HepG2 (cell line): ENCODE measurements around the gene MSMP.

Experiments used
- EP300 ChIP-seq, 3 experiments: sonication (generic) in 1 of 3; formaldehyde crosslinking in 1 of 3; IDR thresholded peaks; 2 replicates each; pipeline versions ENCODE4 v1.5.1 to v1.6.1; 2011 to 2020; ENCODE audit warnings: low read depth in 2 of 3, low read length in 2 of 3, borderline replicate concordance in 1 of 3, improper control_type of control experiment in 1 of 3, mild to moderate bottlenecking in 1 of 3, missing genetic modification reagents in 1 of 3, moderate library complexity in 1 of 3
- EZH2 ChIP-seq: conservative IDR thresholded peaks from 2 replicates; pipeline ENCODE4 v1.6.1; 2012; ENCODE audit warnings: mild to moderate bottlenecking, low read depth, low read length, moderate library complexity
- MNT ChIP-seq: fragments of 450-650 bp; IDR thresholded peaks from 2 replicates; pipeline ENCODE4 v1.6.1; 2016
- MYNN ChIP-seq: sonication (generic); formaldehyde crosslinking; IDR thresholded peaks from 2 replicates; pipeline ENCODE4 v1.4.0; 2020; ENCODE audit warnings: mild to moderate bottlenecking, low read depth, missing genetic modification reagents
- PAF1 ChIP-seq: IDR thresholded peaks from 2 replicates; pipeline ENCODE4 v1.6.1; 2016; ENCODE audit warnings: missing genetic modification reagents, missing compliant biosample characterization
- RBFOX2 ChIP-seq: fragments of 200-400 bp; formaldehyde crosslinking; IDR thresholded peaks from 2 replicates; pipeline ENCODE4 v1.6.1; 2017; ENCODE audit warnings: low read depth, mild to moderate bottlenecking, low read length
- RFXANK ChIP-seq: IDR thresholded peaks from 2 replicates; pipeline ENCODE4 v1.6.1; 2016
- ZNF562 ChIP-seq: sonication (generic); formaldehyde crosslinking; IDR thresholded peaks from 2 replicates; pipeline ENCODE4 v1.8.0; 2022; ENCODE audit warnings: missing genetic modification reagents, borderline replicate concordance
- TF ChIP-seq, protein P1 (sequence below): sonication (generic); formaldehyde crosslinking; conservative IDR thresholded peaks from 2 replicates; pipeline ENCODE4 v1.4.0; 2020; ENCODE audit warnings: missing genetic modification reagents
- TF ChIP-seq, protein P2 (sequence below): sonication (generic); formaldehyde crosslinking; IDR thresholded peaks from 2 replicates; pipeline ENCODE4 v1.8.1; 2023; ENCODE audit warnings: mild to moderate bottlenecking, missing genetic modification reagents
- TF ChIP-seq, protein P3 (sequence below): sonication (generic); formaldehyde crosslinking; IDR thresholded peaks from 2 replicates; pipeline ENCODE4 v1.5.0; 2020; ENCODE audit warnings: mild to moderate bottlenecking, missing genetic modification reagents, moderate library complexity

DNA sequence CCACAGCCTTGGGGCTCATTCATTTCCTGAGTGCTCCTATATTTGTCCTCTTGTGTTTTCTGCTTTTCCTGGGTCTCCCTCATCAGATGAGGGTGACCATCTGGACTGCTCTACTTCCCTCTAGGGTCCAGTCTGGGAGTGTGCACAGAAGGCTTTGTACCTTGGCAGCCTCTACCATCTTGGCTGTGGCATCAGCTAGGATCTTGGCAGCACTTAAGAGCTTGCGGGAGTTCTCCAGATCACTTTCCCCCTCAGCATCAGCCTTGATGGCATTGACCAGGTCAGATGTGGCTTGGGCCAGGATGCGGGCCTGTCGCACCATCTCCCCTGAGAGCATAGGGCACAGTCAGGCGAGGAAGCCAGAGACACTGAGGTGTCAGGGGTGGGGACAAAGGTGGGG lies 37.8 kb downstream of the MSMP start:
- TF ChIP-seq, protein P1, sequence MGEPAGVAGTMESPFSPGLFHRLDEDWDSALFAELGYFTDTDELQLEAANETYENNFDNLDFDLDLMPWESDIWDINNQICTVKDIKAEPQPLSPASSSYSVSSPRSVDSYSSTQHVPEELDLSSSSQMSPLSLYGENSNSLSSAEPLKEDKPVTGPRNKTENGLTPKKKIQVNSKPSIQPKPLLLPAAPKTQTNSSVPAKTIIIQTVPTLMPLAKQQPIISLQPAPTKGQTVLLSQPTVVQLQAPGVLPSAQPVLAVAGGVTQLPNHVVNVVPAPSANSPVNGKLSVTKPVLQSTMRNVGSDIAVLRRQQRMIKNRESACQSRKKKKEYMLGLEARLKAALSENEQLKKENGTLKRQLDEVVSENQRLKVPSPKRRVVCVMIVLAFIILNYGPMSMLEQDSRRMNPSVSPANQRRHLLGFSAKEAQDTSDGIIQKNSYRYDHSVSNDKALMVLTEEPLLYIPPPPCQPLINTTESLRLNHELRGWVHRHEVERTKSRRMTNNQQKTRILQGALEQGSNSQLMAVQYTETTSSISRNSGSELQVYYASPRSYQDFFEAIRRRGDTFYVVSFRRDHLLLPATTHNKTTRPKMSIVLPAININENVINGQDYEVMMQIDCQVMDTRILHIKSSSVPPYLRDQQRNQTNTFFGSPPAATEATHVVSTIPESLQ, result no peak
- TF ChIP-seq RFXANK (CRISPR knock-in tag), result no peak
- no peak for TF ChIP-seq MNT
- no peak for TF ChIP-seq EZH2
- no peak for TF ChIP-seq MYNN (CRISPR knock-in tag)
- TF ChIP-seq RBFOX2, result no peak
- TF ChIP-seq, protein P2, sequence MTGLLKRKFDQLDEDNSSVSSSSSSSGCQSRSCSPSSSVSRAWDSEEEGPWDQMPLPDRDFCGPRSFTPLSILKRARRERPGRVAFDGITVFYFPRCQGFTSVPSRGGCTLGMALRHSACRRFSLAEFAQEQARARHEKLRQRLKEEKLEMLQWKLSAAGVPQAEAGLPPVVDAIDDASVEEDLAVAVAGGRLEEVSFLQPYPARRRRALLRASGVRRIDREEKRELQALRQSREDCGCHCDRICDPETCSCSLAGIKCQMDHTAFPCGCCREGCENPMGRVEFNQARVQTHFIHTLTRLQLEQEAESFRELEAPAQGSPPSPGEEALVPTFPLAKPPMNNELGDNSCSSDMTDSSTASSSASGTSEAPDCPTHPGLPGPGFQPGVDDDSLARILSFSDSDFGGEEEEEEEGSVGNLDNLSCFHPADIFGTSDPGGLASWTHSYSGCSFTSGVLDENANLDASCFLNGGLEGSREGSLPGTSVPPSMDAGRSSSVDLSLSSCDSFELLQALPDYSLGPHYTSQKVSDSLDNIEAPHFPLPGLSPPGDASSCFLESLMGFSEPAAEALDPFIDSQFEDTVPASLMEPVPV, result no peak
- TF ChIP-seq PAF1, result no peak
- TF ChIP-seq, protein P3, sequence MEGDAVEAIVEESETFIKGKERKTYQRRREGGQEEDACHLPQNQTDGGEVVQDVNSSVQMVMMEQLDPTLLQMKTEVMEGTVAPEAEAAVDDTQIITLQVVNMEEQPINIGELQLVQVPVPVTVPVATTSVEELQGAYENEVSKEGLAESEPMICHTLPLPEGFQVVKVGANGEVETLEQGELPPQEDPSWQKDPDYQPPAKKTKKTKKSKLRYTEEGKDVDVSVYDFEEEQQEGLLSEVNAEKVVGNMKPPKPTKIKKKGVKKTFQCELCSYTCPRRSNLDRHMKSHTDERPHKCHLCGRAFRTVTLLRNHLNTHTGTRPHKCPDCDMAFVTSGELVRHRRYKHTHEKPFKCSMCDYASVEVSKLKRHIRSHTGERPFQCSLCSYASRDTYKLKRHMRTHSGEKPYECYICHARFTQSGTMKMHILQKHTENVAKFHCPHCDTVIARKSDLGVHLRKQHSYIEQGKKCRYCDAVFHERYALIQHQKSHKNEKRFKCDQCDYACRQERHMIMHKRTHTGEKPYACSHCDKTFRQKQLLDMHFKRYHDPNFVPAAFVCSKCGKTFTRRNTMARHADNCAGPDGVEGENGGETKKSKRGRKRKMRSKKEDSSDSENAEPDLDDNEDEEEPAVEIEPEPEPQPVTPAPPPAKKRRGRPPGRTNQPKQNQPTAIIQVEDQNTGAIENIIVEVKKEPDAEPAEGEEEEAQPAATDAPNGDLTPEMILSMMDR (CRISPR knock-in tag), result no peak
- no peak for TF ChIP-seq EP300 (IDR thresholded peaks at IDR 0.05; ENCODE audit: low read depth in 2 of 2, low read length in 2 of 2)
- no peak for TF ChIP-seq EP300 (CRISPR knock-in tag; IDR thresholded peaks at IDR 0.05; ENCODE audit: borderline replicate concordance)
- TF ChIP-seq ZNF562, result no peak
